Motor neuron (in vitro differentiated cells): ENCODE data around the gene LOXHD1. TPM values are rescaled to one million over a fixed set of nuclear protein-coding genes. Genes with fewer than 3 reads are reported as not detected.

Experiments
- ATAC-seq, 8 experiments: fragments of 200-7000 bp; cut with Tn5 transposase; replicated peaks in 6 of 8; 2 replicates each; pipeline ENCODE4 v1.8.0; 2021; ENCODE audit warnings: mild to moderate bottlenecking in 8 of 8, moderate library complexity in 8 of 8
- H3K27ac ChIP-seq, 2 donors: fragments of 250-450 bp; sonication (Bioruptor Pico); 2 replicates each; pipeline ENCODE4 v1.9.0; 2021; ENCODE audit warnings: antibody characterized with exemption in 2 of 2, mild to moderate bottlenecking in 2 of 2, moderate library complexity in 1 of 2
- H3K4me1 ChIP-seq, 2 donors: fragments of 250-450 bp; sonication (Bioruptor Pico); replicated peaks in 1 of 2; 2 replicates each; pipeline ENCODE4 v1.6.1; 2021; ENCODE audit warnings: antibody characterized with exemption in 2 of 2, mild to moderate bottlenecking in 2 of 2, moderate library complexity in 1 of 2
- H3K4me3 ChIP-seq, 5 donors: fragments of 250-450 bp; sonication (Bioruptor Pico); 2 replicates each; pipeline ENCODE4 v1.9.0; 2021; ENCODE audit warnings: antibody characterized with exemption in 5 of 5, mild to moderate bottlenecking in 5 of 5, moderate library complexity in 4 of 5
- WGBS, 10 experiments: fragments of 450-650 bp; shearing (Covaris generic); methylation state at CpG; one replicate each; pipeline ENCODE4 v1.0.0; 2022; 5-methylcytosine and 5-hydroxymethylcytosine counted together
- in situ Hi-C, 9 experiments: fragments of 400-800 bp; cut with MboI; loops; one replicate each; pipeline ENCODE4 v1.15.0; 2021; ENCODE audit warnings: low sequenced_read_pairs in 9 of 9, low pct_unique_long_range_greater_than_20kb in 2 of 9; ENCODE audit not compliant: unreplicated experiment in 9 of 9
- total RNA-seq, 8 experiments: library from RNA; unstranded; fragments of 300-600 nt; gene quantifications; 2 replicates each; pipeline versions ENCODE4 v1.2.3 to v1.2.4, GENCODE V29; 2022

LOXHD1 gene
- total RNA-seq, 8 experiments from 2014 or later = 0.05 to 0.66 (median 0.18) TPM; not detected in 2

DNA sequence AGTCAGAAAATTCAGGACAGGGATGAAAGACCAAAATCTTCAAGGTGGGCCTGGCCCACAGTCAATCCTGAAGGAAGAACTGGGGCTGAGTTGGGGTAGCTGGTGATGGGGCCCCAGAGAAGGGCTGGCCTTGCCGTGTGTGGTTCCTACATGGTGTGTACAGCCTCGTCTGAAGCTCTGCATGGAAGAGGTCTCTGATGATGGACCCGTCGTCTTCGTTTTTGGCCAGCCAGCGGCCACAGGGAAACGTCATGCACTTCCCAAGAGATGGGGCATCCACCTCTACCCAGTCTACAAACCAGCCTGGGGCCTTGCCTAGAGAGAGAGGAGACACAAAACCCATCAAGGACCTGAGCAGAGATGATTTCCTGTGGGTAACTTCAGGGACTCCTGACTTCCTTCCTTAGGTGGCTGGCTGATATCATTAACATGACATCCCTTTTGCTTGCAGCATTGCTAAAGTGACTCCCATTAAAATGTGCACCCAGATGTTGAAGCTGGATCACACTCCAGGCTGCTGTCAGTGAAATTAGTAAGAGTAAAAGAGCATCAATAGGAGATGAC lies 115.3 kb downstream of the LOXHD1 start:
- WGBS, 10 experiments = 23 to 100% (median 39%) methylated on average over 1 to 5 of the region's 7 CpGs; no CpG with 5 or more reads in 5 of the 10 experiments
- H3K4me3 ChIP-seq = no peak overlapping the region
- no peak overlapping the region for H3K27ac ChIP-seq
- H3K4me1 ChIP-seq = no peaks in the 10 kb centered on the region
- no peak for ATAC-seq
- in situ Hi-C loops = no loop called here

GRCh38 chr18:46538376-46538775 lies 118.6 kb downstream of the LOXHD1 start:
- Histone ChIP-seq H3K4me1 (no peaks in the 10 kb centered on the region), H3K4me3 (no peak overlapping the region), H3K27ac (no peak overlapping the region)
- WGBS, 10 experiments = 0 to 80% (median 35%) methylated on average over 1 to 3 of the region's 3 CpGs; no CpG with 5 or more reads in 6 of the 10 experiments
- ATAC-seq = no peak
- in situ Hi-C loops = no loop called here

- peak in 6 of 8 experiments; percentile 28 to 95 (median 89) for ATAC-seq
- no peak overlapping the region for H3K27ac ChIP-seq
- WGBS, 10 experiments = 20 to 93% (median 60%) methylated on average over 1 to 7 of the region's 11 CpGs
- H3K4me3 ChIP-seq = no peak overlapping the region
- peaks cover 0 to under 1% of the 10 kb centered on the region in 2 donors for H3K4me1 ChIP-seq
- in situ Hi-C loops = no loop called here
Observed at GRCh38 chr18:46536215-46536874, 120.7 kb downstream of the LOXHD1 start.

DNA sequence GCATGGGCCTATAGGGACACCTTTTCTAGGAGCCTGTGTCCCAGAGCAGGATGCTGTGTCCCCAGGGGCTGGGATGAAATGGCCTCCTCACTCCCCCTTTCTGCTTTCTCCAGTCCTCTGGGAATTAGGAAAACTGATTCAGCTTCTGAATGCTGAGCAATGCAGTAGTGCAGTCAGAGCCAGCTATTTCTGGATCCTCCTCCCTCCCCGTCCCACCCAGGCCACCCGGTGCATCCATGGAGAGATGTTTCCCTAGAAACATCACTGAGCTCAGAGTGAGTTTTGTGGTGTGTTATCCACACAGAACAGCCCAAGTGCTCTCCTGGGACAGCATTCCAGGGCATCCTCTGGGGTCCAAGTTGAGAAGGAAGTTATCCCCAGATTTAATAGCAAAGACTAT lies 125.5 kb downstream of the LOXHD1 start:
- peak in 7 of 8 experiments; percentile 20 to 83 (median 79) for ATAC-seq
- Histone ChIP-seq H3K4me1 (peaks cover 3 to 5% of the 10 kb centered on the region in 2 donors), H3K4me3 (no peak overlapping the region), H3K27ac (no peak overlapping the region)
- 80% methylated on average over 1 of the region's 2 CpGs; no CpG with 5 or more reads in 9 of the 10 experiments for WGBS, 10 experiments
- in situ Hi-C loops = no loop called here

GRCh38 chr18:46528037-46528436 lies 129.0 kb downstream of the LOXHD1 start:
- in situ Hi-C loops = no loop called here
- Histone ChIP-seq H3K27ac (no peak overlapping the region), H3K4me1 (peaks cover 3 to 5% of the 10 kb centered on the region in 2 donors), H3K4me3 (no peak overlapping the region)
- ATAC-seq = peak in 5 of 8 experiments; percentile 7 to 47 (median 36)
- WGBS, 10 experiments = no CpG with 5 or more reads among the region's 3 CpGs

DNA sequence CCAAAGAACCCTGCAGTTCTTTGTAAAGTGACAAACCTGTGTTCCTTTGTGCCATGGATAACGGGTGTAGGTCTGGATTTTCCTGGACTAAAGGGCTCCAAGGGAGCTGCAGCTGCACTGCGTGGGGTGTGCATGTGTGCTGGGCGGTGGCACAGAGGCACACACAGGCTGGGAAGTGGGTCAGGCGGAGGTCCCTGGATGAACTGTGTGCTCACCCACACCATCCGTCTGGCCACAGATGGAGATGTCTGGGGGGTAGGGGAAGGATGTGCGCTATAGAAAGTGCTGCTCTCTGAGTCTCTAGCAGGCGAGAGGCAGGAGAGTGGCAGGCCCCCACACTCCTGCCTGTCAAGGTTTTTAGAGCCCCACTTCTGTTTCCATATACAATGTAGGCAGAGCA lies 137.2 kb downstream of the LOXHD1 start:
- H3K4me1 ChIP-seq = no peaks in the 10 kb centered on the region
- in situ Hi-C loops = loop anchor here in 1 of 9 experiments (25.0 kb wide), 1 partner anchor 92 kb away; no protein-coding TSS in a partner anchor
- H3K4me3 ChIP-seq = no peak overlapping the region
- WGBS, 10 experiments = 0 to 80% (median 20%) methylated on average over 1 to 6 of the region's 7 CpGs; no CpG with 5 or more reads in 5 of the 10 experiments
- ATAC-seq = peak in 1 of 8 experiments; percentile 17
- H3K27ac ChIP-seq = no peak overlapping the region

DNA sequence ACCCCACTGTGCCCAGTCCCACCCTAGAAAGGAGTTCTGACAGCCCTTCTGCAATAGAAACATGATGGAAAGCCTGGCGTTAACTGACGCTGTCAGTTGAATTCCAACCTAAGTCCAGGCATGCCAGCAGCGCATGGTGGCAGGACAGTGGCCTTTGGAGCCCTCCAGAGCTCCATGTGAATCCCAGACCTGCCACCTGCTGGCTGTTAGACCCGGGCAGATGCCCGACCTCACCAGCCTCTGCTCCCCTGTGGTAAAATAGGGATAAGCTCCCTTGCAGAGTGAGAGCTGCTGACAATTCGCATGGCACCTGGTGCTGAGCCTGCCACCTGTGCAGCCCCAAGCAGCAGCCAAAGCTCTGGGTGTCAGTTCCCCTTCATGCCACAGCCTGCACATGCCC lies 138.6 kb downstream of the LOXHD1 start:
- Histone ChIP-seq H3K4me3 (no peak overlapping the region), H3K27ac (no peak overlapping the region), H3K4me1 (no peaks in the 10 kb centered on the region)
- peak in 2 of 8 experiments; percentile 25 to 59 for ATAC-seq
- in situ Hi-C loops = loop anchor here in 1 of 9 experiments (25.0 kb wide), 1 partner anchor 94 kb away; no protein-coding TSS in a partner anchor
- 0 to 50% (median 22%) methylated on average over 1 to 3 of the region's 6 CpGs; no CpG with 5 or more reads in 5 of the 10 experiments for WGBS, 10 experiments

DNA sequence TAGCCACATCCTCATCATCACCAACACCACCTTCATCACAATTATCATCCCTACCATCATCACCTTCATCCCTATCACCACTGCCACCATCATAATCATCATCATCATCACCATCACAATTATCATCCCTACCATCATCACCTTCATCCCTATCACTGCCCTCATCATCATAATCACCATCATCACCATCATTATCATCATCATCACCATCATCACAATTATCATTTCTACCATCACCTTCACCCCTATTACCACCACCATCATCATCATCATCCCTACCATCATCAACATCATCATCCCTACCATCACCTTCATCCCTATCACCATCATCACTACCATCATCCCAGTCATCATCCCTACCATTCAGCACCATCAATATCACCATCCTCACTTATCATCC lies 140.5 kb downstream of the LOXHD1 start:
- in situ Hi-C loops = loop anchor here in 1 of 9 experiments (25.0 kb wide), 1 partner anchor 96 kb away; no protein-coding TSS in a partner anchor
- ATAC-seq = no peak
- Histone ChIP-seq H3K4me3 (no peak overlapping the region), H3K4me1 (no peaks in the 10 kb centered on the region), H3K27ac (no peak overlapping the region)

DNA sequence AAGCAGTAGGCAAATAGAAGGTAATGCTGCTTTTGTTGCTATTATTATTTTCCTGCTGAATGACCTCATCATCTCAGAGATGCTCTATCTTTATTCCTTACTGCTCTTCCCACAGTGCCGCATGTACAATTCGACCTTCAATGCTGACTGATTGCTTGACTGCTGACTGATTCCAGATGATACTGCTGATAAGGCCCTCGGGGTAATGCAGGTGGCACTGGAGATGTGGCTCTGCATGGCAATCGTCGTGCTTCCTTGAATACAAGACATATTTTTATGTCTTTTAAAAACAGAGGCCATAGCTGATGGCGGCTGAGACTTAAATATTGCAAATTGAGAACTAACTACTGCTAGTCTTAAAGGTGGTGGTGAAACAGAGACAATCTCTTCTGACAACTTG lies 146.6 kb downstream of the LOXHD1 start:
- Histone ChIP-seq H3K4me3 (no peak overlapping the region), H3K4me1 (no peaks in the 10 kb centered on the region), H3K27ac (no peak overlapping the region)
- ATAC-seq = peak in 1 of 8 experiments; percentile 22
- in situ Hi-C loops = loop anchor here in 1 of 9 experiments (25.0 kb wide), 1 partner anchor 102 kb away; no protein-coding TSS in a partner anchor
- WGBS, 10 experiments = 0 to 82% (median 39%) methylated on average over 2 to 6 of the region's 6 CpGs; no CpG with 5 or more reads in 4 of the 10 experiments

DNA sequence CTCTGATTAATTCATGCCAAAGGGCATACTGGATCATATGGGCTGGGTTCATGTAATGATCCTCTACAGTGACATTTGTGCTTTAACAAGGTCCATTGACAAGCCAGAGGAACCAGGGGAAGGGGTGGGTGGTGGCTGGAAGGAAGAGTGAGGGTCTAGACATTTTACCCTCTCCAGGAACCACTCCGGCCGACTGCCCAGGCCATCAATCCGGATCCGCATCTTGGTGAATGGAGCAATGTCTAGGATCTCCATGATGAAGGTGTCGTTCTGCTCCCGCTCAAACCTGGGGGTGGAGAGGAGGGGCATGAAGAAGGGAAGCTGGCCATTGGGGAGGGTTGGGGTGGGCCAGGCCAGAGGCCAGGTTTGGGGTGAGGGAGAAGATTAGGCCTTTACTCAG lies 147.5 kb downstream of the LOXHD1 start:
- Histone ChIP-seq H3K27ac (no peak overlapping the region), H3K4me3 (no peak overlapping the region), H3K4me1 (no peaks in the 10 kb centered on the region)
- no peak for ATAC-seq
- in situ Hi-C loops = loop anchor here in 1 of 9 experiments (25.0 kb wide), 1 partner anchor 103 kb away; no protein-coding TSS in a partner anchor
- 40 to 100% (median 89%) methylated on average over 1 to 5 of the region's 6 CpGs; no CpG with 5 or more reads in 6 of the 10 experiments for WGBS, 10 experiments

DNA sequence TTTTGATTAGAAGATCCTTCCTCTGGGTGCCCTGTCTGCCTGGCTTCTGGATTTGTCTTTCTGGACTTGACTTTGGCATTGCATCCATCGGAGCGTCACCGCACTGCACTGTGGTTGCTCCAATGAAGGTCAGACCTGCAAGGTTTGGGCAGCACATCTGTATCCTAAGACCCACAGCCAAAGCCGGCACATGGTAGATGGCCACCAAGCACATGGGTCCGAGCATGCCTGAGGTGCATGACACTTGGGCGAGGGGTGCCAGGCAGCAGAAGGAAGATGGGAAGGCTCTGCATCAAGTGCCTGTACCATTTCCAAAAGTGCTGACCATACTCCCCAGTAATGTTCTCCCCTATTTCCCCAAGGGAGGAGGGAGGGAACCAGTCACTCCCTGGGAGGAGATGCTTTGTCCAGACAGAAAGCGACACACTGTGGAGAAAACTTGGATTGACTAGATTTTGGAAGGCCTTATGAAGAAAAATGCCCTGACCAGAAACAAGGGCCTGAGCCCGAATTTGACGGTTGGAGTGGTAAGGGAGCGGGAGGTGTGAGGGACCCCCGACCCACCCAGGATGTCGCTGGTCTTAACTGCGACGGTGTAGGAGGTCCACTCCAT lies 149.9 kb downstream of the LOXHD1 start:
- WGBS, 10 experiments = 42 to 100% (median 84%) methylated on average over 1 to 8 of the region's 14 CpGs; no CpG with 5 or more reads in 3 of the 10 experiments
- in situ Hi-C loops = loop anchor here in 1 of 9 experiments (25.0 kb wide), 1 partner anchor 105 kb away; no protein-coding TSS in a partner anchor
- H3K4me3 ChIP-seq = no peak overlapping the region
- no peaks in the 10 kb centered on the region for H3K4me1 ChIP-seq
- ATAC-seq = no peak
- H3K27ac ChIP-seq = no peak overlapping the region

DNA sequence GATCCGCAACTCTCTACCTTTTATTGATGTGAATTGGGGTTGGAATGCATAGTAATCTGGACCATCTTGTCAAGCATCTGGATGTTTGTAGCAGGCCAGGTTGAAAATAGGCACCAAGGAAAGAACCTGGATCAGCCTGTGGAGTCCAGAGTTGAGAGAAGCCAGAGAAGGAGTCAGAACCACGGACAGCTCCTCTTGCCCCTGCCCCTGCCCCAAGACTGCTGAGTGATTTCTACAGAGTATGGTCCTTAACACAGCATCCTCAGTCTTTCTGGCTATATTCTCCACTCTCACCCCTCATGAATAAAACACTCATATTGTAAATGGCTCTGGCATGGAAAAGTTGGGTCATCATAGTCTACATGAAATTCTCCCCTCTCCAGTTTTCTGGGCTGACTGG lies 154.6 kb downstream of the LOXHD1 start:
- no peak overlapping the region for H3K27ac ChIP-seq
- WGBS, 10 experiments = 0 to 33% (median 10%) methylated on average over 1 to 2 of the region's 2 CpGs; no CpG with 5 or more reads in 5 of the 10 experiments
- ATAC-seq = peak in 2 of 8 experiments; percentile 21 to 54
- H3K4me3 ChIP-seq = no peak overlapping the region
- in situ Hi-C loops = loop anchor here in 1 of 9 experiments (25.0 kb wide), 1 partner anchor 110 kb away; no protein-coding TSS in a partner anchor
- H3K4me1 ChIP-seq = no peaks in the 10 kb centered on the region

DNA sequence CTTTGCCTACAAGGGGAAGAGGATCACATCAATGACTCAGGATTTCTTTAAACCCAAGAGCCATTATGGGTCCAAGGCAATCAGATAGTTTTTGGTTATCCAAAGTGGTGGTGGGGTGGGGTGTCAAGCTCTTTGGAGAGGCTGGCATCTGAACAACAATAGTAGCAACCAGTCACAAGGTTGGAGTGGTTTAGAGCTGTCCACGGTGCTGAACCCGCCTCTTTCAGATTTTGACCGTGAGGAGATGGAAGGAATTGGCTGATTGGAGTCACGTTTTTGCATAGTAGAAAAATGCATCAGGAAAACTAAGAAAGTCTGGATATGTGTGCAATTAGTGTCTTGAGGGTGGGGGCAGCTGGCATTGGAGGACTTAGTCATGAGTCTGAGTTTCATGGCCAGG lies 159.9 kb downstream of the LOXHD1 start:
- 0 to 13% (median 4%) methylated on average over 1 to 4 of the region's 4 CpGs; no CpG with 5 or more reads in 6 of the 10 experiments for WGBS, 10 experiments
- in situ Hi-C loops = loop anchor here in 2 of 9 experiments (25.0 kb wide), 1 partner anchor 210 kb away; no protein-coding TSS in a partner anchor
- peak in 3 of 8 experiments; percentile 31 to 48 (median 33) for ATAC-seq
- no peak overlapping the region for H3K27ac ChIP-seq
- H3K4me1 ChIP-seq = no peaks in the 10 kb centered on the region
- no peak overlapping the region for H3K4me3 ChIP-seq
